H1 (cell line): Measurements from ENCODE around the gene MAOB. TPM values are rescaled to one million over a fixed set of nuclear protein-coding genes. Genes with fewer than 3 reads are reported as not detected.

ENCODE experiments used
- CTCF ChIA-PET: fragments of 300-600 bp; sonication (Branson Sonifier 250); formaldehyde crosslinking; loops from one replicate; lab custom pipeline; 2021; ENCODE audit not compliant: partially characterized antibody; lab: Charles Lee
- POLR2A ChIA-PET: fragments of 300-600 bp; sonication (Branson Sonifier 250); formaldehyde crosslinking; loops from one replicate; lab custom pipeline; 2021; ENCODE audit warnings: inconsistent platforms; ENCODE audit not compliant: partially characterized antibody; lab: Charles Lee
- DNase-seq, 2 experiments: peaks; one replicate each; pipeline versions ENCODE4 v3.0.0 to v3.0.0-alpha.2; 2010 to 2022; ENCODE audit warnings: low spot score in 2 of 2, low read depth in 1 of 2, mixed read lengths in 1 of 2
- FAIRE-seq: peaks from 2 replicates; lab custom pipeline; 2011; peaks lifted over from hg19 to GRCh38; lab: Jason Lieb, UNC
- H2AFZ ChIP-seq: 2 replicates; pipeline ENCODE4 v1.8.1; 2012; ENCODE audit warnings: low read length, inconsistent platforms
- H2AK5ac ChIP-seq: 2 replicates; pipeline ENCODE4 v1.6.1; 2013; ENCODE audit warnings: low read depth, low read length
- H2BK120ac ChIP-seq: replicated peaks from 2 replicates; pipeline ENCODE3; 2013; ENCODE audit warnings: low read depth, low read length, inconsistent platforms
- H2BK12ac ChIP-seq: 2 replicates; pipeline ENCODE4 v1.6.1; 2013; ENCODE audit warnings: low read depth, low read length
- H2BK15ac ChIP-seq: 2 replicates; pipeline ENCODE4 v1.6.1; 2013; ENCODE audit warnings: low read length
- H2BK20ac ChIP-seq: 2 replicates; pipeline ENCODE4 v1.6.1; 2013; ENCODE audit warnings: low read length
- H2BK5ac ChIP-seq: 2 replicates; pipeline ENCODE4 v1.6.1; 2013; ENCODE audit warnings: low read depth, low read length
- H3K14ac ChIP-seq: 2 replicates; pipeline ENCODE4 v1.6.1; 2013; ENCODE audit warnings: inconsistent platforms; ENCODE audit not compliant: insufficient read length
- H3K18ac ChIP-seq: 2 replicates; pipeline ENCODE4 v1.6.1; 2013; ENCODE audit warnings: low read length; ENCODE audit errors: extremely low read depth
- H3K23ac ChIP-seq: 2 replicates; pipeline ENCODE4 v1.6.1; 2013; ENCODE audit warnings: inconsistent platforms; ENCODE audit not compliant: insufficient read length
- H3K23me2 ChIP-seq: 2 replicates; pipeline ENCODE4 v1.6.1; 2013; ENCODE audit warnings: low read depth, low read length
- H3K27ac ChIP-seq: 2 replicates; pipeline ENCODE4 v1.6.1; 2011; ENCODE audit warnings: low read depth, low read length, inconsistent platforms
- H3K27me3 ChIP-seq, 4 experiments: replicated peaks in 1 of 4; 1 replicate in 1 of 4; 2 replicates in 3 of 4; pipeline versions ENCODE4 v1.6.1 to v1.8.1; 2011 to 2013; ENCODE audit warnings: low read length in 3 of 4, mild to moderate bottlenecking in 3 of 4, inconsistent platforms in 2 of 4, mixed read lengths in 2 of 4, moderate library complexity in 1 of 4; ENCODE audit not compliant: control insufficient read depth in 3 of 4, insufficient read depth in 3 of 4; ENCODE audit errors: extremely low read depth in 1 of 4
- H3K36me3 ChIP-seq, 4 experiments: 2 replicates each; pipeline versions ENCODE4 v1.6.1 to v1.8.1; 2011 to 2013; ENCODE audit warnings: mild to moderate bottlenecking in 4 of 4, low read length in 3 of 4, moderate library complexity in 2 of 4, control low read depth in 1 of 4, inconsistent platforms in 1 of 4; ENCODE audit not compliant: insufficient read depth in 4 of 4, control insufficient read depth in 2 of 4
- H3K4ac ChIP-seq: replicated peaks from 2 replicates; pipeline ENCODE3; 2013; ENCODE audit warnings: low read length, low read depth, mixed read lengths, inconsistent platforms; ENCODE audit not compliant: insufficient read length
- H3K4me1 ChIP-seq, 4 experiments: replicated peaks in 1 of 4; 1 replicate in 1 of 4; 2 replicates in 3 of 4; pipeline versions ENCODE4 v1.6.1 to v1.8.1; 2011 to 2013; ENCODE audit warnings: low read length in 3 of 4, inconsistent platforms in 2 of 4, mixed read lengths in 1 of 4; ENCODE audit not compliant: insufficient read depth in 4 of 4, control insufficient read depth in 3 of 4
- H3K4me2 ChIP-seq, 2 experiments: 2 replicates each; pipeline versions ENCODE4 v1.6.1 to v1.8.1; 2011 to 2013; ENCODE audit warnings: low read depth in 2 of 2, low read length in 2 of 2, control low read depth in 1 of 2, inconsistent platforms in 1 of 2, mild to moderate bottlenecking in 1 of 2; ENCODE audit not compliant: insufficient read depth in 1 of 2
- H3K4me3 ChIP-seq, 4 experiments: fragments of 200-600, 300-600 bp in 1 of 4; sonication (generic), shearing (Covaris generic), sonication (Bioruptor Twin) in 1 of 4; 2 replicates each; pipeline versions ENCODE4 v1.5.1 to v1.8.1; 2011 to 2016; ENCODE audit warnings: low read length in 4 of 4, low read depth in 3 of 4, control low read depth in 2 of 4, inconsistent platforms in 2 of 4, mild to moderate bottlenecking in 2 of 4, mixed read lengths in 1 of 4, moderate library complexity in 1 of 4; ENCODE audit not compliant: insufficient read depth in 2 of 4; ENCODE audit errors: extremely low read depth in 1 of 4
- H3K56ac ChIP-seq: replicated peaks from 2 replicates; pipeline ENCODE3; 2013; ENCODE audit warnings: low read depth, mild to moderate bottlenecking, mixed read lengths, low read length, inconsistent platforms; ENCODE audit not compliant: insufficient read length
- H3K79me1 ChIP-seq: 2 replicates; pipeline ENCODE4 v1.6.1; 2013; ENCODE audit warnings: low read depth, low read length, control low read depth
- H3K79me2 ChIP-seq, 2 experiments: 2 replicates each; pipeline versions ENCODE4 v1.6.1 to v1.8.1; 2012 to 2013; ENCODE audit warnings: low read length in 2 of 2, mild to moderate bottlenecking in 2 of 2, inconsistent platforms in 1 of 2; ENCODE audit not compliant: insufficient read depth in 2 of 2, control insufficient read depth in 1 of 2
- H3K9ac ChIP-seq, 4 experiments: replicated peaks in 1 of 4; 1 replicate in 1 of 4; 2 replicates in 3 of 4; pipeline versions ENCODE4 v1.6.1 to v1.8.1; 2011 to 2013; ENCODE audit warnings: low read depth in 3 of 4, low read length in 3 of 4, control low read depth in 2 of 4, mild to moderate bottlenecking in 2 of 4, moderate library complexity in 2 of 4, inconsistent platforms in 1 of 4; ENCODE audit errors: extremely low read depth in 1 of 4
- H3K9me3 ChIP-seq, 2 experiments: 2 replicates each; pipeline versions ENCODE4 v1.6.1 to v1.8.1; 2012 to 2013; ENCODE audit warnings: mild to moderate bottlenecking in 2 of 2, moderate library complexity in 2 of 2, control low read depth in 1 of 2, inconsistent platforms in 1 of 2, low read depth in 1 of 2, low read length in 1 of 2, mixed read lengths in 1 of 2; ENCODE audit not compliant: insufficient read depth in 2 of 2
- H4K20me1 ChIP-seq, 2 experiments: replicated peaks in 1 of 2; 2 replicates each; pipeline versions ENCODE3 to v1.8.1; 2011 to 2013; ENCODE audit warnings: inconsistent platforms in 2 of 2, low read length in 2 of 2, mild to moderate bottlenecking in 1 of 2; ENCODE audit not compliant: insufficient read depth in 2 of 2, control insufficient read depth in 1 of 2
- H4K5ac ChIP-seq: 2 replicates; pipeline ENCODE4 v1.6.1; 2013; ENCODE audit warnings: low read length, low read depth, mixed read lengths, inconsistent platforms; ENCODE audit not compliant: insufficient read length
- H4K8ac ChIP-seq: 2 replicates; pipeline ENCODE4 v1.8.0; 2013; ENCODE audit warnings: mild to moderate bottlenecking, moderate library complexity, low read length, inconsistent platforms; ENCODE audit not compliant: insufficient read depth; ENCODE audit errors: extremely low read depth
- H4K91ac ChIP-seq: replicated peaks from 2 replicates; pipeline ENCODE3; 2013; ENCODE audit warnings: low read length, mixed read lengths, inconsistent platforms; ENCODE audit not compliant: insufficient read length
- ASH2L ChIP-seq: fragments of 200-600, 300-600 bp; sonication (generic); IDR thresholded peaks from one replicate; pipeline ENCODE4 v1.7.1; 2017; ENCODE audit warnings: low read length
- BACH1 ChIP-seq: IDR thresholded peaks from 2 replicates; pipeline ENCODE4 v1.6.1; 2012; ENCODE audit warnings: low read length, improper control_type of control experiment
- CTBP2 ChIP-seq: IDR thresholded peaks from 2 replicates; pipeline ENCODE4 v1.7.0; 2011; ENCODE audit warnings: borderline replicate concordance, mild to moderate bottlenecking, moderate library complexity, mixed read lengths, low read length; ENCODE audit not compliant: insufficient read depth, insufficient read length
- GABPA ChIP-seq: IDR thresholded peaks from 2 replicates; pipeline ENCODE4 v1.6.1; 2011; ENCODE audit warnings: mild to moderate bottlenecking, low read length, moderate library complexity, borderline replicate concordance; ENCODE audit not compliant: insufficient read depth
- SP2 ChIP-seq: IDR thresholded peaks from 2 replicates; pipeline ENCODE4 v1.6.1; 2012; ENCODE audit warnings: mild to moderate bottlenecking, low read length, inconsistent platforms
- TEAD4 ChIP-seq: IDR thresholded peaks from 2 replicates; pipeline ENCODE4 v1.6.1; 2012; ENCODE audit warnings: low read depth, low read length, inconsistent platforms, mixed read lengths
- WGBS, 2 experiments: shearing (Covaris generic) in 1 of 2; methylation state at CpG; one replicate each; pipeline versions ENCODE4 v1.1.6 to v1.1.7; 2013 to 2015; ENCODE audit warnings: low lambda C conversion rate in 2 of 2, mixed read lengths in 2 of 2, inconsistent platforms in 1 of 2, low coverage in 1 of 2, missing lambda C conversion rate in 1 of 2; ENCODE audit not compliant: insufficient replicate concordance in 2 of 2, insufficient coverage in 1 of 2, insufficient read length in 1 of 2; ENCODE audit errors: extremely low coverage in 1 of 2, missing lambda C conversion rate in 1 of 2; 5-methylcytosine and 5-hydroxymethylcytosine counted together
- polyA plus RNA-seq, 7 experiments: library from polyadenylated mRNA; depleted of rRNA in 3 of 7; stranded (reverse) in 5 of 7; unstranded in 2 of 7; fragments of >200 nt in 5 of 7; fragments of 200-250 nt in 2 of 7; gene quantifications; 1 replicate in 5 of 7; 2 replicates in 1 of 7; 4 replicates in 1 of 7; pipeline versions ENCODE4 v1.2.1 to v1.2.3, GENCODE V29; 2011 to 2013; ENCODE audit warnings: missing spikeins in 2 of 7, mixed read lengths in 2 of 7
- total RNA-seq: library from RNA; stranded (reverse); fragmentation: NEBNext Ultra II Directional; extraction: Animal tissue kit (Norgen Biotek cat#: 25700); gene quantifications from 2 replicates; pipeline ENCODE4 v1.2.1, GENCODE V29; 2021
- TF ChIP-seq, protein P1 (sequence below): IDR thresholded peaks from 2 replicates; pipeline ENCODE4 v1.6.1; 2011; ENCODE audit warnings: low read depth, mild to moderate bottlenecking, low read length; ENCODE audit not compliant: insufficient read depth

Gene MAOB
- total and polyA plus RNA-seq, 2 of the 8 experiments (the other 6 are each of a cell fraction or from before 2014, with no cell fraction given) = 0.73 to 1.1 TPM

GRCh38 chrX:43899878-43900815 is 17.9 kb upstream of the MAOB start:
- peaks cover 0 to 5% (median 0%) of the 10 kb centered on the region in 4 experiments; a peak in 1 of 7 replicates for H3K4me1 ChIP-seq
- no peak overlapping the region for H3K4ac ChIP-seq
- WGBS, 2 experiments = 69% methylated on average over 5 of the region's 5 CpGs; no CpG with 5 or more reads in 1 of the 2 experiments
- H3K79me1 ChIP-seq = no peaks in the 10 kb centered on the region
- H2AFZ ChIP-seq = no peak overlapping the region
- H4K20me1 ChIP-seq = no peaks in the 10 kb centered on the region
- H4K8ac ChIP-seq = no peak overlapping the region
- H2BK20ac ChIP-seq = no peak overlapping the region
- H3K9me3 ChIP-seq = no peaks in the 10 kb centered on the region
- H3K27ac ChIP-seq = no peak overlapping the region
- ChIA-PET POLR2A (no interaction called here), CTCF (no interaction called here)
- no peaks in the 10 kb centered on the region for H3K79me2 ChIP-seq
- H3K27me3 ChIP-seq = no peaks in the 10 kb centered on the region
- no peak overlapping the region for H4K5ac ChIP-seq
- no peak overlapping the region for H2BK15ac ChIP-seq
- no peak overlapping the region for H3K56ac ChIP-seq
- peak overlapping the region; percentile 27; the same call in 1 of the 2 replicates for H2BK12ac ChIP-seq
- H2AK5ac ChIP-seq = no peak overlapping the region
- no peak overlapping the region for H2BK5ac ChIP-seq
- H3K4me2 ChIP-seq = peak overlapping the region in 1 of 2 experiments; percentile 35; a peak in 1 of 4 replicates
- no peak overlapping the region for H3K18ac ChIP-seq
- no peak overlapping the region for H3K23ac ChIP-seq
- H3K36me3 ChIP-seq = no peaks in the 10 kb centered on the region
- peak; percentile 50 for FAIRE-seq
- no peaks in the 10 kb centered on the region for H3K23me2 ChIP-seq
- TF ChIP-seq GABPA = no peak
- TF ChIP-seq CTBP2 = no peak
- TF ChIP-seq ASH2L = no peak
- TF ChIP-seq BACH1 = no peak
- TF ChIP-seq SP2 = no peak
- TF ChIP-seq TEAD4 = peak; percentile 28; the same call in 1 of the 2 replicates
- TF ChIP-seq, protein P1, sequence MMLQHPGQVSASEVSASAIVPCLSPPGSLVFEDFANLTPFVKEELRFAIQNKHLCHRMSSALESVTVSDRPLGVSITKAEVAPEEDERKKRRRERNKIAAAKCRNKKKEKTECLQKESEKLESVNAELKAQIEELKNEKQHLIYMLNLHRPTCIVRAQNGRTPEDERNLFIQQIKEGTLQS = no peak
- TF ChIP-seq, all 59 proteins: peak for 1
- Histone ChIP-seq H3K9ac (no peak overlapping the region), H3K4me3 (no peak overlapping the region), H4K91ac (no peak overlapping the region), H2BK120ac (no peak overlapping the region), H3K14ac (no peak overlapping the region)
- DNase-seq = no peak
